ENCODE measurements around the gene WDR5B. TPM values are rescaled to one million over a fixed set of nuclear protein-coding genes. Genes with fewer than 3 reads are reported as not detected.
"Not testable (repeated sequence)": the region's sequence is repeated elsewhere in the genome, so short reads cannot be mapped to it uniquely, and the experiment has no call there.

Gene WDR5B
- total RNA-seq, 3 donors from 2014 or later: 1.6 to 2.8 (median 1.9) TPM

- H3K27me3 Mint-ChIP-seq (ENCODE audit: low read depth): no peaks in the 10 kb centered on the region
- no peaks in the 10 kb centered on the region for H3K9me3 Mint-ChIP-seq
- no peak overlapping the region for H3K4me3 Mint-ChIP-seq
- peaks cover 33% of the 10 kb centered on the region for H3K36me3 Mint-ChIP-seq (ENCODE audit: insufficient read depth)
- no peak for DNase-seq
- no peaks in the 10 kb centered on the region for H3K4me1 Mint-ChIP-seq (ENCODE audit: low read depth)
- ATAC-seq: no peak
Observed at GRCh38 chr3:122366379-122366749, 49.5 kb downstream of the WDR5B start.

DNA sequence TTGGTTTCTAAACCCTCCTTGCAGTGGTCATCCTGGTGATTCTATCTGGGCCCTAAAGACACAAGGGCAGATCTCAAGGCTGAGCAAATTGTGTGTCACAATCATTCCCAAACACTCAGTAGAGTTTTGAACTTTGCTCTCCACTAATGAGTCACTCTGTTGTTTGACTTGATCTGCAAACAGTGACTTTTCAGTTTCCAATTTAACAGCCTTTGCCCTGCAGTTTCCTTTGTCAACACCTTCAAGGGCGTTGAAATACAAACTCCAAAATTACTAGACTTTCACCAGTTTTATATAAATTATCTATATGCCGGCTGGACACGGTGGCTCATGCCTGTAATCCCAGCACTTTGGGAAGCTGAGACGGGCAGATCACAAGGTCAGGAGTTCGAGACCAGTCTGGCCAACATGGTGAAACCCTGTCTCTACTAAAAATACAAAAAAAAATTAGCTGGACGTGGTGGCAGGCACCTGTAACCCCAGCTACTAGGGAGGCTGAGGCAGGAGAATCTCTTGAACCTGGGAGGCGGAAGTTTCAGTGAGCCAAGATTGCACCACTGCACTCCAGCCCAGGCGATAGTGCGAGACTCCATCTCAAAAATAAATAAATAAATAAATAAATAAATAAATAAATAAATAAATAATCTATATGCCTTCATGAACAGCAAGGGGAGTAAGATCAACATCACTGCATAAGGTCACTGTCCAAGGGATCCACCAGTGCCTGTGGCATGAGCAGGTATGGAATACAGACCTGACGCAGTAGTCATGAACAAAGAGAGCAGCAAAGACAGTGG lies 50.1 kb downstream of the WDR5B start:
- not testable (repeated sequence) for H3K4me3 Mint-ChIP-seq; H3K4me1 Mint-ChIP-seq (ENCODE audit: low read depth); DNase-seq; H3K27me3 Mint-ChIP-seq (ENCODE audit: low read depth); H3K9me3 Mint-ChIP-seq
- H3K36me3 Mint-ChIP-seq (ENCODE audit: insufficient read depth): peaks cover 31% of the 10 kb centered on the region
- peak; percentile 56 to 69 for ATAC-seq

- no peak overlapping the region for H3K4me3 Mint-ChIP-seq
- ATAC-seq: peak; percentile 32 to 46
Observed at GRCh38 chr3:122365073-122365472, 50.8 kb downstream of the WDR5B start.

GRCh38 chr3:122364490-122364889 lies 51.4 kb downstream of the WDR5B start:
- ATAC-seq (no peak), DNase-seq (no peak)
- Mint-ChIP-seq H3K36me3 (ENCODE audit: insufficient read depth) (peaks cover 35% of the 10 kb centered on the region), H3K9me3 (no peaks in the 10 kb centered on the region), H3K4me3 (no peak overlapping the region), H3K27me3 (ENCODE audit: low read depth) (no peaks in the 10 kb centered on the region), H3K4me1 (ENCODE audit: low read depth) (no peaks in the 10 kb centered on the region)

More at GRCh38 chr3:122365073-122365472, 50.8 kb downstream of the WDR5B start:
- no peaks in the 10 kb centered on the region for H3K9me3 Mint-ChIP-seq
- H3K36me3 Mint-ChIP-seq (ENCODE audit: insufficient read depth): peaks cover 34% of the 10 kb centered on the region
- no peaks in the 10 kb centered on the region for H3K27me3 Mint-ChIP-seq (ENCODE audit: low read depth)
- H3K4me1 Mint-ChIP-seq (ENCODE audit: low read depth): no peaks in the 10 kb centered on the region
- DNase-seq: no peak

Other genes with a start within 250 kb of the WDR5B start
- gene CASR, start 232.4 kb downstream of the WDR5B start, total RNA-seq: under 1 TPM in 2 of 3 donors, not detected in 1; 0.08 to 0.16 TPM
- gene CSTA, start 90.8 kb downstream of the WDR5B start, total RNA-seq: not detected
- gene MIX23, start 32.8 kb downstream of the WDR5B start, total RNA-seq: 100 to 1,000 TPM; 143 to 160 (median 156) TPM
- gene FAM162A, start 31.9 kb downstream of the WDR5B start, total RNA-seq: 10 to 100 TPM; 54.2 to 73.2 (median 69.1) TPM
- gene KPNA1, start 98.9 kb upstream of the WDR5B start, total RNA-seq: 10 to 100 TPM; 56.4 to 61.2 (median 61.2) TPM
- gene PARP9, start 148.2 kb upstream of the WDR5B start, total RNA-seq: 10 to 100 TPM; 18.2 to 30.9 (median 20.3) TPM
- gene DTX3L, start 148.3 kb upstream of the WDR5B start, total RNA-seq: 10 to 100 TPM; 21.6 to 36.5 (median 25.2) TPM
- 1 to 10 TPM; 2.5 to 6.4 (median 2.7) TPM for gene PARP15, start 161.6 kb upstream of the WDR5B start, total RNA-seq

Measured in activated T-cell treated with anti-CD3 and anti-CD28 coated beads, Interleukin-2, amount 50 U/mL, for 4 hours (primary cell).